Kidney epithelial cell (primary cell): ENCODE data around the gene ANAPC5. TPM values are rescaled to one million over a fixed set of nuclear protein-coding genes. Genes with fewer than 3 reads are reported as not detected.

Experiments used
- DNase-seq: peaks from one replicate; pipeline ENCODE4 v3.0.0-alpha.2; 2010; ENCODE audit warnings: low read depth
- H3K27me3 ChIP-seq: 2 replicates; pipeline ENCODE4 v1.6.0; 2011; ENCODE audit warnings: low read length; ENCODE audit not compliant: control insufficient read depth, insufficient read depth
- H3K36me3 ChIP-seq: 2 replicates; pipeline ENCODE4 v1.5.1; 2011; ENCODE audit warnings: low read length; ENCODE audit not compliant: control insufficient read depth, insufficient read depth
- H3K4me3 ChIP-seq: 2 replicates; pipeline ENCODE4 v1.5.1; 2011; ENCODE audit warnings: low read depth, mild to moderate bottlenecking, control low read depth, low read length
- CTCF ChIP-seq: IDR thresholded peaks from 2 replicates; pipeline ENCODE4 v1.5.1; 2011; ENCODE audit warnings: mild to moderate bottlenecking, moderate library complexity, low read length, control low read depth, inconsistent platforms; ENCODE audit not compliant: insufficient read depth, poor library complexity, severe bottlenecking
- total RNA-seq: library from RNA; depleted of rRNA; stranded (reverse); fragments of >200 nt; gene quantifications from 2 replicates; pipeline ENCODE4 v1.2.3, GENCODE V29; 2015

Gene ANAPC5
- total RNA-seq, 1 donor from 2014 or later: 86.2 TPM

- no peak for DNase-seq
- peaks cover 2% of the 10 kb centered on the region for H3K36me3 ChIP-seq
- no peak overlapping the region for H3K4me3 ChIP-seq
- no peaks in the 10 kb centered on the region for H3K27me3 ChIP-seq
- TF ChIP-seq CTCF: no peak
These were observed 78.8 kb downstream of the ANAPC5 start for GRCh38 chr12:121273364-121273896.

DNA sequence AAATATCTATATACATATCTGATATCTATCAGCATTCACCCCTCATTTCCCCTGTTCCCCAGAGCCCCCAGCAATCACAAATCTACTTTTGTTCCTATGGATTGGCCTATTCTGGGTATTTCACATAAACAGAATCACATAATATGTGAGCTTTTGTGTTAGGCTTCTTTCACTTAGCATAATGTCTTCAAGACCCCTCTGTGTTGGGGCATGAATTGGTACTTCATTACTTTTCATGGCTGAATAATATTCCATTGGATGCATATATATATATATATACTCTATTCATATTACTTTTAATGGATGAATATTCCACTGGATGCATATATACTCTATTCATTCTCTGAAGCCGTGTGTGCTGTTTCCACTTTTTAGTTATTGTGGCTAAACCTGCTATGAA, 84.4 kb downstream of the ANAPC5 start:
- H3K36me3 ChIP-seq: peaks cover 4% of the 10 kb centered on the region
- no peak overlapping the region for H3K4me3 ChIP-seq
- TF ChIP-seq CTCF: no peak
- DNase-seq: no peak
- H3K27me3 ChIP-seq: no peaks in the 10 kb centered on the region

- Histone ChIP-seq H3K36me3 (peaks cover 3% of the 10 kb centered on the region), H3K4me3 (no peak overlapping the region), H3K27me3 (no peaks in the 10 kb centered on the region)
- no peak for DNase-seq
- TF ChIP-seq CTCF: no peak
These were observed 87.2 kb downstream of the ANAPC5 start for GRCh38 chr12:121264951-121265515.

GRCh38 chr12:121264135-121264534, 88.1 kb downstream of the ANAPC5 start:
- no peaks in the 10 kb centered on the region for H3K27me3 ChIP-seq
- H3K36me3 ChIP-seq: peaks cover 3% of the 10 kb centered on the region
- no peak overlapping the region for H3K4me3 ChIP-seq
- no peak for TF ChIP-seq CTCF
- no peak for DNase-seq

DNA sequence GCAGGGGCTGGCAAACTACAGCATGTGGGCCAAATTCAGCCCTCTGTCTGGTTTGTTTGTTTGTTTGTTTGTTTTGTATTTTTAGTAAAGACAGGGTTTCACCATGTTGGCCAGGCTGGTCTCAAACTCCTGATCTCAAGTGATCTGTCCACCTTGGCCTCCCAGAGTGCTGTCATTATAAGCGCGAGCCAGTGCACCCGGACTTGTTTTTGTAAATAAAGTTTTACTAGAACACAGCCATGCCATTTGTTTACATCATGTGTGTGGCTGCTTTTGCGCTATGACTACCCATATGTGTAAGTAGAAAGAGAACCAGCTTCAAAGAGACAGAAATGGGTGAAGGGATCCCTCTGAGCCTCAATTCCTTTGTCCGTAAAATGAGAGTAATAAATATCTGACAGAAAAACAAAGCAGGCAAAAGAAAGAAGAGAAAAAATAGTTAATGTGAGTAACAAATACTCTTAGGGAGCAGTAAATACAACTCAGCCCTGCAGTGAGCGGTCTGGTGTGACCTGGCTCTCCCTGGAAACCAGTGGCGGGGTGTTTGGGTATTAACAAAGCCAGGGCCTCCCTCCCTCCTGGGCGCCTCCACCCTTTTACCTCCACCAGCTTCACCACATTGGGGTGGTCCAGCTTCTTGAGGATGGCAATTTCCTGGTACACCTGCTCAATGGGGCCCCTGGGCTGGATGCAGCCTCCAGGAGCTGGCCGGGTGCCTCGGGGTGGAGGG, 88.8 kb downstream of the ANAPC5 start:
- DNase-seq: no peak
- no peaks in the 10 kb centered on the region for H3K27me3 ChIP-seq
- no peak for TF ChIP-seq CTCF
- H3K4me3 ChIP-seq: no peak overlapping the region
- peaks cover 3% of the 10 kb centered on the region for H3K36me3 ChIP-seq
